HL-60/S4 (cell line): Measurements from ENCODE around the gene TECPR2.

Experiments
- in situ Hi-C: fragments of 300-500 bp; cut with MboI; formaldehyde crosslinking; loops from 2 replicates; pipeline ENCODE4 v1.14.3; 2022; ENCODE audit warnings: low sequenced_read_pairs

TECPR2 gene

GRCh38 chr14:102462391-102462790 lies 99.7 kb downstream of the TECPR2 start:
- in situ Hi-C loops, result no loop called here

- in situ Hi-C loops, result no loop called here
These were observed 101.3 kb downstream of the TECPR2 start for GRCh38 chr14:102464006-102464405.

- in situ Hi-C loops, result no loop called here
These were observed 102.2 kb downstream of the TECPR2 start for GRCh38 chr14:102464846-102465341.

GRCh38 chr14:102469261-102469660 lies 106.5 kb downstream of the TECPR2 start:
- in situ Hi-C loops, result no loop called here

GRCh38 chr14:102471921-102472790 lies 109.4 kb downstream of the TECPR2 start:
- in situ Hi-C loops, result no loop called here

- in situ Hi-C loops, result no loop called here
These were observed 110.0 kb downstream of the TECPR2 start for GRCh38 chr14:102472791-102473150.

- in situ Hi-C loops, result no loop called here
These were observed 110.8 kb downstream of the TECPR2 start for GRCh38 chr14:102473559-102473958.

GRCh38 chr14:102474934-102475333 lies 112.2 kb downstream of the TECPR2 start:
- in situ Hi-C loops, result no loop called here

GRCh38 chr14:102479107-102479506 lies 116.4 kb downstream of the TECPR2 start:
- in situ Hi-C loops, result no loop called here

- in situ Hi-C loops, result no loop called here
These were observed 117.0 kb downstream of the TECPR2 start for GRCh38 chr14:102479777-102480176.

GRCh38 chr14:102481371-102481770 lies 118.6 kb downstream of the TECPR2 start:
- in situ Hi-C loops, result no loop called here

- in situ Hi-C loops, result no loop called here
These were observed 119.1 kb downstream of the TECPR2 start for GRCh38 chr14:102481791-102482238.

- in situ Hi-C loops, result no loop called here
These were observed 121.6 kb downstream of the TECPR2 start for GRCh38 chr14:102484316-102484715.

- in situ Hi-C loops, result no loop called here
These were observed 123.2 kb downstream of the TECPR2 start for GRCh38 chr14:102485693-102486512.

GRCh38 chr14:102486513-102487203 lies 123.9 kb downstream of the TECPR2 start:
- in situ Hi-C loops, result no loop called here

GRCh38 chr14:102487204-102487577 lies 124.5 kb downstream of the TECPR2 start:
- in situ Hi-C loops, result no loop called here

GRCh38 chr14:102490456-102490855 lies 127.7 kb downstream of the TECPR2 start:
- in situ Hi-C loops, result no loop called here

- in situ Hi-C loops, result no loop called here
These were observed 128.6 kb downstream of the TECPR2 start for GRCh38 chr14:102491366-102491765.

GRCh38 chr14:102491786-102492530 lies 129.2 kb downstream of the TECPR2 start:
- in situ Hi-C loops, result no loop called here

- in situ Hi-C loops, result no loop called here
These were observed 129.8 kb downstream of the TECPR2 start for GRCh38 chr14:102492531-102492910.
